ENCODE data around the gene CDX1.

Gene CDX1

DNA sequence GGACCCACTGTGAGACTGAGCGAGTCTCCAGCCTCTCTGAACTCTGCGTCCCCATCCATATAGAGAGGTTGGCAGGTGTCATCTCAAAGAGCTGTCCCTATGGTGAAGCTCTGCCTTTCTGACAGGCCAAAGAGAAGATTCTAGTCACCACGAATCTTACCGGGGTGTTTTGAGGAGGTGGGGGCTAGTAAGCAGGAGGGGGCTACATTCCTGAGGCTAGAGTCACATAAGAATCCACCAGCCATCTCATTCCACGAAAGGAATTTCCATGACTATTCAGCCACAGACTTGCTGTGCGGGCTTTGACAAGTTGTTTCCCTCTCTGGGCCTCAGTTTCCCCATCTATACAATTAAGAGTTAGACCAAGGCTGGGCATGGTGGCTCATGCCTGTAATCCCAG lies 27.2 kb upstream of the CDX1 start:
- TF ChIP-seq, protein P1, sequence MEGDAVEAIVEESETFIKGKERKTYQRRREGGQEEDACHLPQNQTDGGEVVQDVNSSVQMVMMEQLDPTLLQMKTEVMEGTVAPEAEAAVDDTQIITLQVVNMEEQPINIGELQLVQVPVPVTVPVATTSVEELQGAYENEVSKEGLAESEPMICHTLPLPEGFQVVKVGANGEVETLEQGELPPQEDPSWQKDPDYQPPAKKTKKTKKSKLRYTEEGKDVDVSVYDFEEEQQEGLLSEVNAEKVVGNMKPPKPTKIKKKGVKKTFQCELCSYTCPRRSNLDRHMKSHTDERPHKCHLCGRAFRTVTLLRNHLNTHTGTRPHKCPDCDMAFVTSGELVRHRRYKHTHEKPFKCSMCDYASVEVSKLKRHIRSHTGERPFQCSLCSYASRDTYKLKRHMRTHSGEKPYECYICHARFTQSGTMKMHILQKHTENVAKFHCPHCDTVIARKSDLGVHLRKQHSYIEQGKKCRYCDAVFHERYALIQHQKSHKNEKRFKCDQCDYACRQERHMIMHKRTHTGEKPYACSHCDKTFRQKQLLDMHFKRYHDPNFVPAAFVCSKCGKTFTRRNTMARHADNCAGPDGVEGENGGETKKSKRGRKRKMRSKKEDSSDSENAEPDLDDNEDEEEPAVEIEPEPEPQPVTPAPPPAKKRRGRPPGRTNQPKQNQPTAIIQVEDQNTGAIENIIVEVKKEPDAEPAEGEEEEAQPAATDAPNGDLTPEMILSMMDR (IDR thresholded peaks at IDR 0.05; ENCODE audit: insufficient read depth, low read length, poor library complexity, severe bottlenecking), result no peak
- TF ChIP-seq EZH2phosphoT487 (conservative IDR thresholded peaks at IDR 0.05; ENCODE audit: low read length), result no peak
- H2AFZ ChIP-seq (ENCODE audit: low read depth, low read length, severe bottlenecking), result no peak overlapping the region
- no peaks in the 10 kb centered on the region for H3K79me2 ChIP-seq (ENCODE audit: insufficient read depth, low read length)
- H3K9ac ChIP-seq (ENCODE audit: low read length), result no peak overlapping the region
- no peaks in the 10 kb centered on the region for H3F3A ChIP-seq (ENCODE audit: insufficient read depth)
- H3K9me2 ChIP-seq (replicated peaks; ENCODE audit: insufficient read depth, low read length), result no peaks in the 10 kb centered on the region
- no peaks in the 10 kb centered on the region for H4K20me1 ChIP-seq (ENCODE audit: low read depth, low read length)
- H3K9me3 ChIP-seq (ENCODE audit: insufficient read depth, low read length), result no peaks in the 10 kb centered on the region
- H3K4me2 ChIP-seq (ENCODE audit: low read depth, low read length, poor library complexity, severe bottlenecking), result no peak overlapping the region
- no peaks in the 10 kb centered on the region for H3K27me3 ChIP-seq (ENCODE audit: low read length)
- H3K27ac ChIP-seq (ENCODE audit: low read depth, low read length), result no peak overlapping the region
- H3K36me3 ChIP-seq (ENCODE audit: low read length), result no peaks in the 10 kb centered on the region
- H3K4me3 ChIP-seq (ENCODE audit: insufficient read depth, low read length, poor library complexity, severe bottlenecking), result no peak overlapping the region

DNA sequence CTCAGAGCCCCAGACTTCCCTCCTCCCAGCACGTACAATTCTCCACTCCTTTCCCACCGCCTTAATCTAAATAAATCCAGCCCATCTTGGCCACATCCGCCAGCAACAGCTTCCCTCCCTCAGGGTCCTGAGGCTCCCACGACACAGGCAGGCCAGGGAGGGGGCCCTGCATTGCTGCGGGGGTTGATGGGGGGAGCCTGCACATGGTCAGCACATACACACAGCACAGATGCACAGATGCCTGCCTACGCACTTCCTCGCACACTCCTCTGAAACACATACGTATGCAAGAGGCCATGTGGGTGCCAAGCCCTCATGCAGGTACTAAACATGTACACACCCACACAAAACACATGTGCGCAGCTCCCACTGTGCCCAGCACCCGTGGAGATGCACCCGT lies 25.7 kb upstream of the CDX1 start:
- no peaks in the 10 kb centered on the region for H4K20me1 ChIP-seq (ENCODE audit: low read depth, low read length)

DNA sequence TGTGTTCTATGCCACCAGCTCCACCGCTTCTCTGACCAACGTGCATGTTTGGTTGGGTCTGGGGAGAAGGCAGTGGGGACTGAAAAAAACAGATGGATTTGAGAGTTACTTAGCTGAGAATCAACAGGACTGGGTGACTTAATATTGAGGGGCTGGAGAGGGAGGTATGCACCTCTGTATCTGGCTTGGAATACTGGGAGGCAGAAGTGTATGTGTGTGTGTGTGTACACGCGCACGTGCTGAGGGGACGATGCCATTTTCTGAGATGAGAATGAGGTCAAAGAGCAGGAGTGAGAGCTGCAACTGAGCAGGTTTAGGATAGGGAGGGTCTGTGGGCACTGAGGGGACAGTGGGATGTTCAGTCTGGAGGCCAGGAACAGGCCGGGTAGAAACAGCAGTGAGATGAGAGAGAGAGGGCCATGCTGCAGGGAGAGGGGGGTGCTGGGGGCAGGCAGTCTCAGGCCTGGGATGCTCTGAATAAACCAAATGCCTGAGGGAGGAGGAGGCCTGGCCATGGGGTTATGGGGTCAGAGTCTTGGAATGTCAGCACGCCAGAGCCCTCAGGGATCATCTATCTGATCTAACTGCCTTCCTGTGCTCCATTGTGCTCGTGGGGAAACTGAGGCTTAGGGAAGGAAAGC lies 24.9 kb upstream of the CDX1 start:
- Histone ChIP-seq H3K27me3 (ENCODE audit: low read length) (no peaks in the 10 kb centered on the region), H3F3A (ENCODE audit: insufficient read depth) (no peaks in the 10 kb centered on the region), H3K9ac (ENCODE audit: low read length) (no peak overlapping the region), H3K79me2 (ENCODE audit: insufficient read depth, low read length) (no peaks in the 10 kb centered on the region), H3K36me3 (ENCODE audit: low read length) (no peaks in the 10 kb centered on the region), H3K27ac (ENCODE audit: low read depth, low read length) (no peak overlapping the region), H2AFZ (ENCODE audit: low read depth, low read length, severe bottlenecking) (no peak overlapping the region), H3K4me3 (ENCODE audit: insufficient read depth, low read length, poor library complexity, severe bottlenecking) (no peak overlapping the region), H3K4me2 (ENCODE audit: low read depth, low read length, poor library complexity, severe bottlenecking) (no peak overlapping the region), H3K9me3 (ENCODE audit: insufficient read depth, low read length) (no peaks in the 10 kb centered on the region), H4K20me1 (ENCODE audit: low read depth, low read length) (no peaks in the 10 kb centered on the region), H3K9me2 (replicated peaks; ENCODE audit: insufficient read depth, low read length) (no peaks in the 10 kb centered on the region)
- TF ChIP-seq, protein P1 (IDR thresholded peaks at IDR 0.05; ENCODE audit: insufficient read depth, low read length, poor library complexity, severe bottlenecking), result no peak
- no peak for TF ChIP-seq EZH2phosphoT487 (conservative IDR thresholded peaks at IDR 0.05; ENCODE audit: low read length)

More for the DNA sequence above, 25.7 kb upstream of the CDX1 start:
- Histone ChIP-seq H3K27ac (ENCODE audit: low read depth, low read length) (no peak overlapping the region), H3K36me3 (ENCODE audit: low read length) (no peaks in the 10 kb centered on the region), H2AFZ (ENCODE audit: low read depth, low read length, severe bottlenecking) (no peak overlapping the region), H3K9me2 (replicated peaks; ENCODE audit: insufficient read depth, low read length) (no peaks in the 10 kb centered on the region), H3K4me2 (ENCODE audit: low read depth, low read length, poor library complexity, severe bottlenecking) (no peak overlapping the region), H3K27me3 (ENCODE audit: low read length) (no peaks in the 10 kb centered on the region), H3F3A (ENCODE audit: insufficient read depth) (no peaks in the 10 kb centered on the region), H3K4me3 (ENCODE audit: insufficient read depth, low read length, poor library complexity, severe bottlenecking) (no peak overlapping the region), H3K9ac (ENCODE audit: low read length) (no peak overlapping the region), H3K9me3 (ENCODE audit: insufficient read depth, low read length) (no peaks in the 10 kb centered on the region), H3K79me2 (ENCODE audit: insufficient read depth, low read length) (no peaks in the 10 kb centered on the region)
- TF ChIP-seq, protein P1 (IDR thresholded peaks at IDR 0.05; ENCODE audit: insufficient read depth, low read length, poor library complexity, severe bottlenecking), result no peak

All from SU-DHL-6 (cell line).